T-helper 2 cell treated with Interferon-gamma antibody and Interleukin-4, amounts not matched to agents 5 μg/mL and 100 μg/mL, for 36 hours (primary cell): ENCODE measurements around the gene IGF2BP3.

Experiments
- DNase-seq: peaks from one replicate; pipeline ENCODE4 v3.0.0; 2021; ENCODE audit warnings: low spot score
- H3K27ac Mint-ChIP-seq: one replicate; pipeline ENCODE4 v1.8.0; 2021; ENCODE audit warnings: mild to moderate bottlenecking, mixed read lengths
- H3K27me3 Mint-ChIP-seq: one replicate; pipeline ENCODE4 v1.8.0; 2021; ENCODE audit warnings: low read depth, mixed read lengths
- H3K36me3 Mint-ChIP-seq: one replicate; pipeline ENCODE4 v1.8.0; 2021; ENCODE audit warnings: low read depth, mixed read lengths
- H3K4me1 Mint-ChIP-seq: one replicate; pipeline ENCODE4 v1.8.0; 2021; ENCODE audit warnings: low read depth, mixed read lengths
- H3K4me3 Mint-ChIP-seq: one replicate; pipeline ENCODE4 v1.8.0; 2022; ENCODE audit warnings: mild to moderate bottlenecking, moderate library complexity, mixed read lengths
- H3K9me3 Mint-ChIP-seq: one replicate; pipeline ENCODE4 v1.8.0; 2021; ENCODE audit warnings: mixed read lengths

The IGF2BP3 gene

DNA sequence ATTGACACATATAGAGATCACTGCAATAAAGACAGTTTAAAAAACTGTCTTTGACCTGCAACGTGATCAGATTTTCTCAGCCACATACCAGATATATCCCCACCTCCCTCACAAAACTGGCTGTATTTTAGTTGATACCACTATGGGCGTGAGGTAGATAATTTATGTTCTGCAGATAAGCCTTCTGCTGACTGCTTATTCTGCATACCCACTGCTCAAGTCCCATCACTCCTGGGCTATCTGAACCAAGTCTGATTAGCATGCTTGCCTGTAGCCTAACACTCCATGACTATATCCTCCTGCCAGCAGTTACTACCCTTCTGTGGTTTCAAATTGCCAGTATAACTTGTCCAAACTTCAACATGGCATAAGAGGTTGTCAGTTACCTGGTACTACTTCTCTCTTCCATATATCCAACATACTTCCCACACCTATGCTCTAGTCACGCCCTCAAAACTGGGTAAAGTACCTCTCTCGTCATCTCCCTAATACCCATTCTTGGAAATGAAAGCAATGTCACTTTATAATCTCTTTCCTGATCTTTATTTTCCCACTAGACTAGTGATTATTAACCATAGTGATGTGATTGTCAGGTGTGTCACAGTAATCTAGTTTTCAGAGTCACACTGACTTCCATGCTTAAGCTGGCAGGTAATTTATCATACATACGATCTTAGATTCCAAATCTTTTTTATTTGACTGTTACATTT, 100.4 kb downstream of the IGF2BP3 start:
- H3K27me3 Mint-ChIP-seq, result no peaks in the 10 kb centered on the region
- no peak overlapping the region for H3K4me3 Mint-ChIP-seq
- H3K9me3 Mint-ChIP-seq, result no peaks in the 10 kb centered on the region
- peaks cover 12% of the 10 kb centered on the region for H3K36me3 Mint-ChIP-seq
- peak overlapping the region; percentile 2 for H3K27ac Mint-ChIP-seq
- peaks cover 58% of the 10 kb centered on the region for H3K4me1 Mint-ChIP-seq
- DNase-seq, result no peak

DNA sequence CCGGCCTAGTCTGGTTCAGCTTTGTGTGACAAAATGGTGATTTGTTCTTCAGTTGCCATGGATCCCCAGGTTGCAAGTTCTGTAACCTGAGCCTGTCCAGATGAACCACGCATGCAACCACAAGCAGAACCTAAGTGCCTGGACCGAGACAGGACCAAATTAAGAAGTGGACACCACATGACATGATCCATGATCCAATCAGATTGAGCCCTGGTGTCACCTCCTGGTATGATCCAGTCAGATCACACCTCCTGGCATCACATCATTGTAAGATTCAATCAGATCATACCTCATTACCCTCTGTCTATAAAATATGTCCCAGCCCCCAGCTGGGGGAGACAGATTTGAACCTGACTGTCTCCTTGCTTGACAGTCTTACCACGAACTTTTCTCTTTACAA, 101.2 kb downstream of the IGF2BP3 start:
- Mint-ChIP-seq H3K27me3 (no peaks in the 10 kb centered on the region), H3K36me3 (peaks cover 12% of the 10 kb centered on the region), H3K9me3 (no peaks in the 10 kb centered on the region), H3K27ac (no peak overlapping the region), H3K4me3 (no peak overlapping the region), H3K4me1 (peaks cover 58% of the 10 kb centered on the region)
- DNase-seq, result no peak

DNA sequence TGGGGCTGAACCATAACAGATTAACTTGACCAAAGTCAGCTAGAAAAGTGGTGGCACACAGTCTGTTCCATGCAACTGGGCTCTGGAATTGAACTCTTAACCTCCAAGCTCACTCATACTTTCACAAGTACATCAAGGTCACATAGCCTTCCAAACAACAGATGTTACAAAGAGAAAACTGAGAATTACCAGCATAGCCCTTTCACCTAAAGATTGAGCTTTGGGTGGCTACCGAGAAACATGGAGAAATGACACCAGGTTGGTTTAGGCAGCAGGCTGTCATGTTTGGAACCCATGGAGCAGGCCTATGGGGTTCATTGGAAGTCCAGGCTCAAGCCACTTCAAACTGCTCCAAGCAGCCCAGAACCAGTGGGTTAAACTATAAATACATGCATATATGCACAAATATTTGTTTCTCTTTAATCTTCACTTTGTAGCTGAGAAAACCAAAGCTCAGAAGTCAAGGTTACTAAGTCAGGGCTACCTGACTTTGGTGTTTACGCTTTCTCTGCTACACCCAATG, 112.1 kb downstream of the IGF2BP3 start:
- DNase-seq, result no peak
- Mint-ChIP-seq H3K36me3 (peaks cover 10% of the 10 kb centered on the region), H3K27me3 (no peaks in the 10 kb centered on the region), H3K9me3 (no peaks in the 10 kb centered on the region), H3K4me3 (peak overlapping the region; percentile 60), H3K27ac (no peak overlapping the region), H3K4me1 (peaks cover 44% of the 10 kb centered on the region)

DNA sequence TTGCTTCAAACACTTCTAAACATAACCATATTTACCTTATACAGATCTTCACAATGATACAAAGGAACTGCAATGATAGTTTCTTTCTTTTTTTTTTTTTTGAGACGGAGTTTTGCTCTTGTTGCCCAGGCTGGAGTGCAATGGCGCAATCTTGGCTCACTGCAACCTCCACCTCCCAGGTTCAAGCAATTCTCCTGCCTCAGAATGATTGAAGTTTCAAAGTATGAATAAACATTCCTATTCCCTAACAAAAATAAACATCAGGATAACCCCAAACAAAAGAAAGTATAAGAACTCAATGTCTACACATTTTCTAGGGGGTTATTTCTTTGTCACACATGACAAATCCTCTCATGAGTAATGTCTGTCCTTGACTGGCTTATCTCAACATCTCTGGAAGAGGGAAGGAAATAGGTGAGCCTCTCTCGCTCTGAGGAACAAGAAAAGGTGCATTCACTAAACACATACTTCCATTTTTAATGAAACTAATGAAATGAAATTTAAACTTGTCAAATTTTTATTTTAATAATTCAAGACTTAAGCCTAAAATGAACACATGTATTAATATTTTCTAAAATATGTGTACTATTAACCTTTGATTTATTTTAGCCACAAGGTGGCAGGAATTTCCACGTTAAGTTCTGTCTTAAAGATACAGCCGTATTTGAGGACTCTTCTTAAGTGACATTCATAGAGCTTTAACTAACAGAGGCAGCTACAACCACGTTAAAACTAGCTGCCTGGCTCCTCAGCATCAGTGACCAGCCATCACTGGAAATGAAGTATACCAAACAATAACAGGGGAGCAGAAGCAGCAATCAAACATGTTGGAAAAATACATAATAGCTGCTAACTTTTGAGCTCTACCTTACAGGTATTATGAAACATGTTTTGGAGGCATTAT, 112.8 kb downstream of the IGF2BP3 start:
- H3K4me1 Mint-ChIP-seq, result peaks cover 50% of the 10 kb centered on the region
- H3K27me3 Mint-ChIP-seq, result no peaks in the 10 kb centered on the region
- no peaks in the 10 kb centered on the region for H3K9me3 Mint-ChIP-seq
- peak overlapping the region; percentile 72 for H3K27ac Mint-ChIP-seq
- no peak for DNase-seq
- peaks cover 10% of the 10 kb centered on the region for H3K36me3 Mint-ChIP-seq
- peak overlapping the region; percentile 60 for H3K4me3 Mint-ChIP-seq

DNA sequence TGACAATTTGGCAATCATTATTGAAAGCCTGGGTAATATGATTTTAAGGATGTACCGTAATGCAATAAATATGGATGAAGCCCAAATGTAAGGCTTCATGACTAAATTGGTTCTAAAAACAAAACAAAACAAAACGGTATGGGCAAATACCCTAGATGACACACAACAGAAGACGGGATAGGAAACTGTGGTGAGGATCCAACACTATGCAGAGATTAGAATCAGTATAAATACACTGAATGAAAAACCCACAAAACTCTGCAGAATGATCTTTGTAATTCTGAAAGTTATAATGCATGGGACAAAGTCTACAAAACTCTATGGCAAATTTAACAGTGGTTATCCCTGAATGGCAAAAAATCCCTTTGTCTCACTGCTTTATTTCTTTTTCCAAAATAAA, 113.6 kb downstream of the IGF2BP3 start:
- Mint-ChIP-seq H3K9me3 (no peaks in the 10 kb centered on the region), H3K4me3 (peak overlapping the region; percentile 60), H3K4me1 (peaks cover 49% of the 10 kb centered on the region), H3K27ac (peak overlapping the region; percentile 72), H3K36me3 (peaks cover 9% of the 10 kb centered on the region), H3K27me3 (no peaks in the 10 kb centered on the region)
- DNase-seq, result peak; percentile 52

DNA sequence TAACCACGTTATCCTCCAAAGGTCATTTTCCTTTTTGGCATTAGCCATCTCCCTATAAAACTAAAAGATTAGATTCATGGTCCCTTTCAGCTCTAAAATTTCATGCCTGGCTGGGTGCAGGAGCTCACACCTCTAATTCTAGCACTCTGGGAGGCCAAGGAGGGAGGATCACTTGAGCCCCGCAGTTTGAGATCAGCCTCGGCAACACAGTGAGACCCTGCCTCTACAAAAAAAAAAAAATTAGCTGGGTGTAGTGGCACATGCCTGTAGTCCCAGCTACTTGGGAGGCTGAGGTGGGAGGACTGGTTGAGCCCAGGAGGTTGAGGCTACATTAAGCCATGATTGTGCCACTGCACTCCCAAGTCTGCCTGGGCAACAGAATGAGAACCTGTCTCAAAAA, 114.1 kb downstream of the IGF2BP3 start:
- Mint-ChIP-seq H3K9me3 (no peaks in the 10 kb centered on the region), H3K4me1 (peaks cover 46% of the 10 kb centered on the region), H3K27me3 (no peaks in the 10 kb centered on the region), H3K36me3 (peaks cover 8% of the 10 kb centered on the region), H3K4me3 (no peak overlapping the region), H3K27ac (no peak overlapping the region)
- no peak for DNase-seq

DNA sequence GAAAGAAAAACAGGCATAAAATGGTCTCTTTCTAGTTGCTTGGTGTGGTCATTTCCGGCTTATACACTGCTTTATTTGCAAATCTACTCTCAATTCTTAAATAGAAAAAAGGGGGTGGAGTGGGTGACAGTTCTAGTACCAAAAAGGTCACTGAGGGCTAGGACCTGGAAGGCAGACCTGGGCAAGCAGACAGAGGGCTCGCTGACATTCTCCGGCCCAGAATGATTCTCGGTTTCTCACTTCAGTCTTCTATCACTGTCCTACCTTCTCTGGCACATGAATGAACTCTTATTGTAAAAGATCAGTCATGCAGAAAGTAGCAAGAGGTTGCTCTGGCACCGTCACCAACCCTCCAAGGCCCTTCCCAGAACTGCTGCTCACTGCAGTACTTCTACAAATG, 117.1 kb downstream of the IGF2BP3 start:
- Mint-ChIP-seq H3K4me1 (peaks cover 39% of the 10 kb centered on the region), H3K9me3 (no peaks in the 10 kb centered on the region), H3K27me3 (no peaks in the 10 kb centered on the region), H3K4me3 (no peak overlapping the region), H3K36me3 (peaks cover 10% of the 10 kb centered on the region), H3K27ac (no peak overlapping the region)
- DNase-seq, result no peak

DNA sequence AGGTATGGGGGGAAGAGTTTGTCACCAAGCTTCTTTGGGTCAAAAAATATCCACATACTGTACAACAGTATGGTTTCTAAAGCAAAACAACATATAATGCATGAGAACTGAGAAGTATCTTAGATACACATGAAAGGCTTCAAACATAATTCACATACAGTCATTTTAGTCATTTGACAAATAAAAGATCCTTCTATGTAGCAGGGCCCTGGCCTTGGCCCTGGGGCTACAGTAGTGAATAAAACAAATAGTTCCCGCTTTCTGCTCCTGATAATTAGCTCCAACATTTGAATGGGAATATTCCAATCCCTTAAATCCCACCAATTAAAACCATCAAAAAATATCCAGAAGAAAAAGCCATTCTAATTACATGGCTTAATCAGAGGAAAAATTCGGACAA, 119.8 kb downstream of the IGF2BP3 start:
- DNase-seq, result no peak
- H3K4me1 Mint-ChIP-seq, result peaks cover 36% of the 10 kb centered on the region
- no peaks in the 10 kb centered on the region for H3K9me3 Mint-ChIP-seq
- H3K27me3 Mint-ChIP-seq, result no peaks in the 10 kb centered on the region
- no peak overlapping the region for H3K4me3 Mint-ChIP-seq
- peaks cover 17% of the 10 kb centered on the region for H3K36me3 Mint-ChIP-seq
- no peak overlapping the region for H3K27ac Mint-ChIP-seq

DNA sequence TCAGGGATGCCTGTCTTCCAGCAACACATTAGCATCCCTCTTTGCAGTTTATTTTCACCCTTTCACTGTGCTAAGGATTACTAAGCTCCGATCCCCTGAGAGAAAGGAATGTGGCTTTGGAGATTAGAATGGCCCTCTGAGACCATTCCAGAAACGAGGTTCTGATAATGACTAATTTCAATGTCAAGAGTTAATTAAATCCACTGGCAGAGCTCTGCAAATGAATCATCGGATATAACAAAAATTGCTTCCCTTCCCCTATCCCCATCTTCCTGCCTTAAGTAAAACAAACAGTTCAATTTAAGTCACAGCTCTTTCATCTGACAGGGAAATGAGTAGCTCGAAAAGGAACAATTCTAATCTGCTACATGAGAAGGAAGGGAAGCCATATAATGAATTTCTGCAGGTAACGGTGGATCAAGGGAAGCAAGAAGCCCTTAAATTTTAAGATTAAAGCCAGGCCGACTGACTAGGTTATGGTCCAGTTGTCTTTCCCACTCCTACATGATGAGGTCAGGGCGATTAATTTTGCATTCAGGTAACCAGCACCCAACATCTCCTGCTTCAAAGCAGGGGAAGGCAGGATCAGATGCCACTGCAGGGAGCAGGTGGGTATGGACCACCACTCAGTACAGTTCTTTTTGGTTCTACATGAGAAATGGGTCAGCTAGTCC, 120.7 kb downstream of the IGF2BP3 start:
- H3K27ac Mint-ChIP-seq, result no peak overlapping the region
- no peaks in the 10 kb centered on the region for H3K27me3 Mint-ChIP-seq
- H3K36me3 Mint-ChIP-seq, result peaks cover 20% of the 10 kb centered on the region
- no peak for DNase-seq
- no peaks in the 10 kb centered on the region for H3K9me3 Mint-ChIP-seq
- no peak overlapping the region for H3K4me3 Mint-ChIP-seq
- peaks cover 36% of the 10 kb centered on the region for H3K4me1 Mint-ChIP-seq

DNA sequence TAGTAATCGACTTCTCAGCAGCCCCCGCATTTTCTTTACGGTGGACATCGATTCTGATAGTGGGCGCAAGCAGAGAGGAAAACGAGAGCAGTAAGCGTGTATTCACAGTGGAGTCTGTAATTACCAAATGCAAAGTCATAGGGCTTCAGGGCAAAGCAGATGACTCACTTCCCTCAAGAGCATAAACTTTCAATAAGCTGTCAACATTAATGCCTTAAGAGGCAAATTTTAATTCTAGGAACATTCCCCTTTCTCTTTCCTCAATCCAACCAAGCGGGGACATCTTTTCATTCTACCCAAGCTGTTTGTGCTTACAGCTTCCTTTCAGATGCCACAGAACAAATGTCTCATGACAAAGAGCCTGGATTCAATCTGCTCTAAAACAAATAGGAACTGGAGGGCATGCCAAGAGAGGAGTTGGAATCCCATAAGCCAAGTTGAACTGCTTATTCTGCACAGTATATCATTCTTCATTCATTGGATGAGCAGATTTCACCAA, 122.6 kb downstream of the IGF2BP3 start:
- peaks cover 25% of the 10 kb centered on the region for H3K36me3 Mint-ChIP-seq
- H3K9me3 Mint-ChIP-seq, result no peaks in the 10 kb centered on the region
- peaks cover 28% of the 10 kb centered on the region for H3K4me1 Mint-ChIP-seq
- peak overlapping the region; percentile 70 for H3K4me3 Mint-ChIP-seq
- no peaks in the 10 kb centered on the region for H3K27me3 Mint-ChIP-seq
- peak; percentile 22 for DNase-seq
- peak overlapping the region; percentile 77 for H3K27ac Mint-ChIP-seq

DNA sequence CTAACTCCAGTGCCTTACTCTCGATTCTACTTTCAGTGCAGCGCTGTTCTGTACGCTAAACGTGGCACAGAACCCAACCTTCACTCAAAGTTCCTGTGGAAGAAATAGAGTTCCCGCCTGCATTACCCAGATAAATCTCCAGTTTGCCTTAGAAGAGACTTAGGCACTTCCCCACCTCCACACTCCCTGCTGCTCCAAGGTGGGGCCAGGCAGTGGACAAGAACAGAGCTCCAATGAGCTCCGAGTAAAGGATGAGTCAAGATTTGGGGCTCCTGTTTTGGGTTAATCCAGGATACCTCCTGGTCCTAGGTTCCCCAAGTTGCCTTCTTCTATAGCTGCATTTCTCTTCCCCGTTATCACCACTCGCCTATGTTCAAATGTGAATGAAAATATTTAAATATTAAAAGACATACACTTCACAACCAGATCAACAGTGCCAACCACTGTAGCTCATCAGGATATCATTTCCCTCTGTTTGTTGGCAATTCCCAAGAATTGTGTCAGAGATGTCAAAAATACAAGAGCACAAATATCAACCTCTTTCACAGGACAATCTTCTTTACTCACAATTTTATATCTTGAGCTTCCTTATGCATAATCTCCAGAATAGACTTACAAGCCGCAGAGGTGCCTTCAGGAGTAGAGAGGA, 123.1 kb downstream of the IGF2BP3 start:
- Mint-ChIP-seq H3K27ac (peak overlapping the region; percentile 77), H3K4me1 (peaks cover 28% of the 10 kb centered on the region), H3K36me3 (peaks cover 28% of the 10 kb centered on the region), H3K4me3 (peak overlapping the region; percentile 70), H3K27me3 (no peaks in the 10 kb centered on the region), H3K9me3 (no peaks in the 10 kb centered on the region)
- DNase-seq, result no peak

DNA sequence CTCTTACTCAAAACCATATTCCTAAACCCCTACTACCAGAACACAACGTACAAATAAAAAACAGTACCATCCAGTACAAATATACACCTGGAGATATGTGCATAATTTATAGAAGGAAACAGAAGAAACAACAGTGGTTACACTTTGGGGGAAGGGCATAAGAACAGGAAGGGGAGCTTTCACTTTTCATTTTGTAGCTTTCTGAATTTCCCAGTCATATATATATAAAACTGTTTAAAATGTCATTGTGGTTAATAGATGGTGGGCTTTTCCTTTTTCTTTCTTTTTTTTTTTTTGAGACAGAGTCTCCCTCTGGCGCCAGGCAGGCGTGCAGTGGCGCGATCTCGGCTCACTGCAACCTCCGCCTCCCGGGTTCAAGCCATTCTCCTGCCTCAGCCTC, 124.0 kb downstream of the IGF2BP3 start:
- Mint-ChIP-seq H3K27me3 (no peaks in the 10 kb centered on the region), H3K9me3 (no peaks in the 10 kb centered on the region), H3K36me3 (peaks cover 32% of the 10 kb centered on the region), H3K27ac (peak overlapping the region; percentile 71), H3K4me3 (peak overlapping the region; percentile 78), H3K4me1 (peaks cover 28% of the 10 kb centered on the region)
- no peak for DNase-seq

DNA sequence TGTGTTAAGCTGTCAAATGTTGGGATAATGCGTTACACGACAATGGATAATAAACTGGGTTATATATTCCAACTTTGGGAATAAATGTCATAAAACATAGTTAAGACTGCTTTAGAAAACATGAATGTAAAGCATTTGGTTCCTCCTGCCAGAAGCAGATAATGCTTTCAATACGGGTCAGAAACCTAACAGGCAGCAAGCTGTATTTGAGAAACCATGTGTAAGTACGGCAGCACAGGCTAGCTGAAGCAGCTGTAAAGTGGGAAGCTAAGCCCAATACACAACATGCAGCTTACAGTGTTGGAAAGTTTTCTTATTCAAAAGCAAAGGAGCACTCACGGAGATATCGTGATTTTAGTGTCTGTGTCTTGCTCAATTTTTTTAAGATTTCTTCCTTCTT, 124.7 kb downstream of the IGF2BP3 start:
- peak overlapping the region; percentile 71 for H3K27ac Mint-ChIP-seq
- H3K4me3 Mint-ChIP-seq, result peak overlapping the region; percentile 78
- peaks cover 33% of the 10 kb centered on the region for H3K36me3 Mint-ChIP-seq
- peaks cover 28% of the 10 kb centered on the region for H3K4me1 Mint-ChIP-seq
- no peaks in the 10 kb centered on the region for H3K9me3 Mint-ChIP-seq
- H3K27me3 Mint-ChIP-seq, result no peaks in the 10 kb centered on the region
- DNase-seq, result no peak
